HCT116 (cell line): Measurements from ENCODE around the gene KCNK3. TPM values are rescaled to one million over a fixed set of nuclear protein-coding genes. Genes with fewer than 3 reads are reported as not detected.

ENCODE experiments used
- ATAC-seq: fragments of 200-7000 bp; cut with Tn5 transposase; 2 replicates; pipeline ENCODE4 v1.9.1; 2020; ENCODE audit warnings: mild to moderate bottlenecking, moderate library complexity
- BruUV-seq: library from RNA; stranded (reverse); fragments of 400-500 nt; replicated peaks from 2 replicates; lab custom pipeline; 2021; lab: Mats Ljungman, UMichigan
- CTCF ChIA-PET: fragments of 300-600 bp; sonication (Branson Sonifier 250); formaldehyde crosslinking; loops from one replicate; lab custom pipeline; 2021; ENCODE audit warnings: antibody characterized with exemption; lab: Charles Lee
- POLR2A ChIA-PET: fragments of 300-600, 350-600 bp; sonication (Branson Sonifier 250); formaldehyde crosslinking; loops from one replicate; lab custom pipeline; 2021; ENCODE audit warnings: antibody characterized with exemption; lab: Charles Lee
- RAD21 ChIA-PET, 2 experiments: fragments of 300-600 bp; sonication (Branson Sonifier 250); formaldehyde crosslinking; loops; one replicate each; lab custom pipeline; 2023; ENCODE audit warnings: low total read pairs in 2 of 2; ENCODE audit not compliant: uncharacterized antibody in 2 of 2, unreplicated experiment in 2 of 2, low non-redundant PET in 1 of 2; lab: Charles Lee
- DNase-seq: peaks from one replicate; pipeline ENCODE4 v3.0.0-alpha.2; 2010; ENCODE audit warnings: low read depth, low spot score
- H2AFZ ChIP-seq: fragments of 200-600 bp; shearing (Covaris generic), sonication (generic); 2 replicates; pipeline ENCODE4 v1.6.1; 2017; ENCODE audit warnings: low read depth, mixed run types, mixed read lengths, antibody characterized with exemption, low read length; ENCODE audit not compliant: poor library complexity, severe bottlenecking
- H3K27ac ChIP-seq: 2 replicates; pipeline ENCODE4 v1.5.1; 2012; ENCODE audit warnings: low read depth, low read length
- H3K27me3 ChIP-seq: fragments of 200-600 bp; sonication (generic); 2 replicates; pipeline ENCODE4 v1.6.1; 2016; ENCODE audit warnings: mixed run types, low read length, mixed read lengths; ENCODE audit not compliant: insufficient read depth
- H3K36me3 ChIP-seq, 2 experiments: fragments of 200-500 bp in 1 of 2; fragments of 200-600 bp in 1 of 2; sonication (Bioruptor generic) in 1 of 2; sonication (generic) in 1 of 2; 2 replicates each; pipeline versions ENCODE4 v1.5.1 to v1.6.1; 2014 to 2016; ENCODE audit warnings: low read length in 2 of 2, inconsistent platforms in 1 of 2, mixed read lengths in 1 of 2, mixed run types in 1 of 2; ENCODE audit not compliant: insufficient read depth in 2 of 2, control insufficient read depth in 1 of 2
- H3K4me1 ChIP-seq, 2 experiments: fragments of 200-600 bp in 1 of 2; sonication (generic) in 1 of 2; 2 replicates each; pipeline versions ENCODE4 v1.5.1 to v1.6.1; 2012 to 2017; ENCODE audit warnings: low read length in 2 of 2, inconsistent platforms in 1 of 2, mild to moderate bottlenecking in 1 of 2, mixed read lengths in 1 of 2, mixed run types in 1 of 2, moderate library complexity in 1 of 2; ENCODE audit not compliant: insufficient read depth in 2 of 2, control insufficient read depth in 1 of 2
- H3K4me2 ChIP-seq: fragments of 200-600 bp; sonication (generic); 2 replicates; pipeline ENCODE4 v1.6.1; 2017; ENCODE audit warnings: mixed run types, low read length, mixed read lengths
- H3K4me3 ChIP-seq, 2 experiments: fragments of 200-600 bp in 1 of 2; sonication (generic) in 1 of 2; replicated peaks in 1 of 2; 2 replicates each; pipeline ENCODE4 v1.5.1; 2011 to 2016; ENCODE audit warnings: low read length in 2 of 2, control low read depth in 1 of 2, low read depth in 1 of 2, mild to moderate bottlenecking in 1 of 2, mixed read lengths in 1 of 2, mixed run types in 1 of 2
- H3K79me2 ChIP-seq: fragments of 200-600 bp; sonication (generic); 2 replicates; pipeline ENCODE4 v1.6.1; 2017; ENCODE audit warnings: mild to moderate bottlenecking, mixed run types, low read length, moderate library complexity, mixed read lengths; ENCODE audit not compliant: insufficient read depth
- H3K9ac ChIP-seq: fragments of 200-600 bp; sonication (generic); 2 replicates; pipeline ENCODE4 v1.6.1; 2016; ENCODE audit warnings: low read length, mixed read lengths
- H3K9me2 ChIP-seq: fragments of 200-600 bp; sonication (generic), shearing (Covaris generic); 2 replicates; pipeline ENCODE4 v1.6.1; 2017; ENCODE audit warnings: mixed run types, mild to moderate bottlenecking, moderate library complexity; ENCODE audit not compliant: insufficient read depth
- H3K9me3 ChIP-seq, 2 experiments: fragments of 200-500 bp in 1 of 2; fragments of 200-600 bp in 1 of 2; sonication (Bioruptor generic) in 1 of 2; sonication (generic) in 1 of 2; 2 replicates each; pipeline ENCODE4 v1.6.1; 2014 to 2017; ENCODE audit warnings: low read length in 2 of 2, mixed read lengths in 2 of 2, inconsistent platforms in 1 of 2, low read depth in 1 of 2, mild to moderate bottlenecking in 1 of 2, mixed run types in 1 of 2, moderate library complexity in 1 of 2; ENCODE audit not compliant: control insufficient read depth in 1 of 2, insufficient read depth in 1 of 2
- H4K20me1 ChIP-seq: fragments of 200-600 bp; sonication (generic), shearing (Covaris generic); 2 replicates; pipeline ENCODE4 v1.6.1; 2017; ENCODE audit warnings: mixed run types, mild to moderate bottlenecking, moderate library complexity; ENCODE audit not compliant: insufficient read depth
- EGR1 ChIP-seq: IDR thresholded peaks from 2 replicates; pipeline ENCODE4 v1.6.1; 2012; ENCODE audit warnings: low read depth
- ELF1 ChIP-seq: IDR thresholded peaks from 2 replicates; pipeline ENCODE4 v1.6.1; 2012; ENCODE audit warnings: low read depth, borderline replicate concordance
- EZH2 ChIP-seq: fragments of 200-600 bp; sonication (generic); IDR thresholded peaks from 2 replicates; pipeline ENCODE4 v1.6.1; 2017; ENCODE audit warnings: antibody characterized with exemption, mixed run types
- EZH2phosphoT487 ChIP-seq: fragments of 200-600 bp; IDR thresholded peaks from 2 replicates; pipeline ENCODE4 v1.6.1; 2018; ENCODE audit warnings: antibody characterized with exemption, borderline replicate concordance
- POLR2A ChIP-seq: IDR thresholded peaks from 2 replicates; pipeline ENCODE4 v1.7.0; 2011; ENCODE audit warnings: borderline replicate concordance; ENCODE audit not compliant: insufficient read depth, insufficient read length; ENCODE audit errors: extremely low read depth
- RAD21 ChIP-seq: IDR thresholded peaks from 2 replicates; pipeline ENCODE4 v1.6.1; 2012; ENCODE audit warnings: low read depth, mild to moderate bottlenecking
- REST ChIP-seq: IDR thresholded peaks from 2 replicates; pipeline ENCODE4 v1.6.1; 2012; ENCODE audit warnings: low read depth
- SP1 ChIP-seq: IDR thresholded peaks from 2 replicates; pipeline ENCODE4 v1.6.1; 2012; ENCODE audit warnings: low read depth
- YY1 ChIP-seq: IDR thresholded peaks from 2 replicates; pipeline ENCODE4 v1.6.1; 2011; ENCODE audit warnings: low read length, low read depth, moderate library complexity, mild to moderate bottlenecking; ENCODE audit not compliant: insufficient replicate concordance; ENCODE audit errors: extremely low read depth
- intact Hi-C: fragments of 100-400 bp; cut with micrococcal nuclease; formaldehyde crosslinking; loops from 2 replicates; pipeline ENCODE4 v1.10.0; 2022
- total RNA-seq: library from RNA; stranded (reverse); gene quantifications from one replicate; pipeline ENCODE4 v1.2.1, GENCODE V29; 2021; ENCODE audit not compliant: unreplicated experiment
- TF ChIP-seq, protein P1 (sequence below): IDR thresholded peaks from 2 replicates; pipeline ENCODE4 v1.6.1; 2012

KCNK3 gene
- total RNA-seq, 1 experiment from 2014 or later = 0.71 TPM

DNA sequence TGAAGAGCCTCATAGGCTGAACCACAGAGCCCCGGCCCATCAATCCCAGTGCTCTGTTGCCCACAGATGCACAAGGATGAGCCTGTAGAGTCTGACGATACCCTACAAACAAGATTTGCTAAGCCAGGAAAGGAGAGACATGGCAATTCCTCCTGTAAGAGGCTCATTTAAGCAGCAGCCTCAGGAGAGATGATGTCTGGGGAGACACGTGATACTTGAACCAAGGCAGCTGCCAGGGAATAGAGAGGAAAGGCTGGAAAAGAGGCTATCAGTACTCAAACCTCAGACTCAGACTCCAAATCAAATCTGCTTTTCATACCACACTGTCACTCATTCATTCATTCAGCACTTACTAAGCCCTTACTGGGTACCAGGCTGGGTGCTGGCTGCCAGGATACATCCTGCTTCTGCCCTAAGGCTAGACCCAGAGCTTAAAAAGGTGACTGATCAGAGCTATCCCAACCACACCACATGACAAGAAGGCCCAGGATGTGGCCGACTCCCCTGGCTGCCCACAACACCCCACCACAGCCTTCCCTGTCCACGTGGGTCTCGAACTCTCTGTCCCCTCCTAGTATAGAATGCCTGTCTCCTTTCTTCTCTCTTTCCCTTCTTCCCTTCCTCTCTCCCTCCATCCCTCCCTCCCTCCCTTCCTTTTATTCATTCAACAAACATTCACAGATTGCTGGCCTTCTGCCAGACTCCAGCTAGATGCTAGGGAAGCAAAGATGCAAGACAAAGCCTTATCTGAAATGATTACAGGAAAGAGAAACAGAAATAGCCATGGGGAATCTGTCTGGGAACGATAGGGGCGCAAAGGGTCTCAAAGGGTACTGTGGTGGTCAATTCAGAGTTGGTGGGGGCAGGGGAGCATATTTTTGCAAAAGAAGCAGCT is 23.4 kb upstream of the KCNK3 start:
- RAD21 ChIA-PET = interaction anchor here in 1 of 2 experiments (0.7 kb wide), 1 partner anchor 70 kb away, joined by 4 read pairs; no protein-coding TSS in a partner anchor
- DNase-seq (no peak), ATAC-seq (no peak)
- intact Hi-C loops = no loop called here
- Histone ChIP-seq H3K4me3 (no peak overlapping the region), H4K20me1 (no peaks in the 10 kb centered on the region), H2AFZ (no peak overlapping the region), H3K27ac (no peak overlapping the region), H3K4me1 (peaks cover 0 to 14% of the 10 kb centered on the region in 2 experiments; a peak in 1 of 4 replicates), H3K36me3 (no peaks in the 10 kb centered on the region), H3K9ac (no peak overlapping the region), H3K79me2 (no peaks in the 10 kb centered on the region), H3K4me2 (no peak overlapping the region), H3K9me3 (no peaks in the 10 kb centered on the region), H3K9me2 (no peaks in the 10 kb centered on the region), H3K27me3 (no peaks in the 10 kb centered on the region; the same call in 1 of the 2 replicates)
- no TSS peak for BruUV-seq
- POLR2A ChIA-PET = no interaction called here
- CTCF ChIA-PET = no interaction called here
- no peak for TF ChIP-seq RAD21
- TF ChIP-seq, protein P1, sequence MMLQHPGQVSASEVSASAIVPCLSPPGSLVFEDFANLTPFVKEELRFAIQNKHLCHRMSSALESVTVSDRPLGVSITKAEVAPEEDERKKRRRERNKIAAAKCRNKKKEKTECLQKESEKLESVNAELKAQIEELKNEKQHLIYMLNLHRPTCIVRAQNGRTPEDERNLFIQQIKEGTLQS = no peak
- no peak for TF ChIP-seq SP1
- TF ChIP-seq EZH2 = no peak

GRCh38 chr2:26670171-26670570 is 22.4 kb upstream of the KCNK3 start:
- ATAC-seq (no peak), DNase-seq (no peak)
- Histone ChIP-seq H3K4me2 (no peak overlapping the region), H4K20me1 (no peaks in the 10 kb centered on the region), H3K9ac (no peak overlapping the region), H3K9me3 (no peaks in the 10 kb centered on the region), H2AFZ (no peak overlapping the region), H3K4me3 (no peak overlapping the region), H3K79me2 (no peaks in the 10 kb centered on the region), H3K4me1 (peaks cover 0 to 14% of the 10 kb centered on the region in 2 experiments; a peak in 1 of 4 replicates), H3K9me2 (no peaks in the 10 kb centered on the region), H3K27ac (no peak overlapping the region), H3K36me3 (no peaks in the 10 kb centered on the region), H3K27me3 (no peaks in the 10 kb centered on the region; the same call in 1 of the 2 replicates)
- TF ChIP-seq REST = no peak
- no peak for TF ChIP-seq EZH2phosphoT487
- TF ChIP-seq YY1 = no peak
- TF ChIP-seq EGR1 = no peak
- TF ChIP-seq EZH2 = no peak
- TF ChIP-seq RAD21 = no peak
- TF ChIP-seq ELF1 = no peak
- TF ChIP-seq, protein P1 = no peak
- TF ChIP-seq POLR2A = no peak
- ChIA-PET RAD21 (no interaction called here), POLR2A (no interaction called here), CTCF (no interaction called here)
- intact Hi-C loops = no loop called here
- BruUV-seq = no TSS peak
